Measurements from ENCODE around the gene SCN5A.

SCN5A gene

DNA sequence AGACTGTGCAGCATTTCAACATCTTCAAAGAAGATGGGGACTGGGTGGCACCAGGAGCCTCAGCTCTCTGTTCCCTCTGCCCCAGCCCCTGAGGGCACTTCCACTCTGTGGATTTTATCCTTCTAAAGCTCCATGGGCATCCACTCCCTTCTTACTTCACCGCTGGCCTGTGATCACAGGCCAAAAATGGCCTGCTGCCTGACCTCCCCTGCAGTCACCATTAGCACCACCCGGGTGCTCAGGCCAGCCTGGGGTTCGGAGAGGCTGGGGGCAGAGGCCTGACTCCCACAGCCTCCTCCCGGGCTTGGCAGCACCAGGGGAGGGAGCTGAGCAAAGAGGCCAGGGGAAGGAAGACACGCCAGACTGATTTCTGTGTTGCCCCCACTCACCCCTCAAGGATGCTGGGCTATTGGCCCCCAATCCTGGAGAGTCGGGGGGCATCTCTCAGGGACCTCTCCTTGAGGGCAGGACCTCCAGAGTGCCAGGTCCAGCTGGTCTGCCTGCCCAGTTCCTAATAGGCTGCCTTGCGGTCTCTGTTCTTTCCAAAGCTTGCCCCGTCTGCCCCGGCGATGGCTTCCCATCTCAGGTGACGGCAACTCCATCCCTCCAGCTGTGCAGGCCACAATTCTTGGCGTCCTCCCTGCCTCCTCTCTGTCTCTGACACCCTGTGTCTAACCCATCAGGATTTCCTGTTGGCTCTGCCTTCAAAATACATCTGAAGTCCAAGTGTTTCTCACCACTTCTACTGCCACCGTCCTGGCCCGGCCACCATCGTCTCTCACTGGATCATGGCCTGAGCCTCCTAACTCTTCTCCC, 86.2 kb downstream of the SCN5A start:
- no peak overlapping the region for H3K27ac ChIP-seq (ENCODE audit: low read depth, low read length)
- H3K4me1 ChIP-seq (ENCODE audit: insufficient read depth, low read length), result no peaks in the 10 kb centered on the region
- no peaks in the 10 kb centered on the region for H3K27me3 ChIP-seq (ENCODE audit: control insufficient read depth in 1 of 2, insufficient read depth in 2 of 2, low read length in 2 of 2)
- H3K4me3 ChIP-seq (ENCODE audit: low read depth in 1 of 2, low read length in 2 of 2), result no peak overlapping the region
- H3K9ac ChIP-seq (ENCODE audit: low read length), result no peak overlapping the region
- no peaks in the 10 kb centered on the region for H3K9me3 ChIP-seq (ENCODE audit: low read length)
- no peaks in the 10 kb centered on the region for H3K36me3 ChIP-seq (ENCODE audit: insufficient read depth, low read length)

DNA sequence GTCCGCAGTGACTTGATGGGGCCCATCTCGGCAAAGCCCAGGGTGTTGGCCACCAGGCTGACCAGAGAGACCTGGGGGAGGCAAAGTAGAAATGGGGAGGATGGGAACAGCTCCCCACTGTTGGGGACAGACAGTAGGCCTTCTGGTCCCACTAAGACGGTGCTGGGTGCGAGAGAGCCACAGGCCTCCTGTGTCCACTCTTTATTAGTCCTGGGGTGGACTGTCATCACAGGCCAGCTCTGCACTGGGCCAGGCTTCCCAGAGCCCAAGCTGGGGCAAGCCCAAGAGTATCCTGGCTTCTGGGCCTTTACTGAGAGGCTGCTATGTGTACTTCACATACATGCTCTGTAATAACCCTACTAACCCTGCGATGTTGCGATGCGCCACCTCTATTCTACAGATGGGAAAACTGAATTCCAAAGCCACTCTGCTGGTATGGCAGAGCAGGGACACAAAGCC, 87.0 kb downstream of the SCN5A start:
- Histone ChIP-seq H3K36me3 (ENCODE audit: insufficient read depth, low read length) (no peaks in the 10 kb centered on the region), H3K27me3 (ENCODE audit: control insufficient read depth in 1 of 2, insufficient read depth in 2 of 2, low read length in 2 of 2) (no peaks in the 10 kb centered on the region), H3K9me3 (ENCODE audit: low read length) (no peaks in the 10 kb centered on the region), H3K9ac (ENCODE audit: low read length) (no peak overlapping the region), H3K4me3 (ENCODE audit: low read depth in 1 of 2, low read length in 2 of 2) (no peak overlapping the region), H3K27ac (ENCODE audit: low read depth, low read length) (no peak overlapping the region), H3K4me1 (ENCODE audit: insufficient read depth, low read length) (no peaks in the 10 kb centered on the region)

DNA sequence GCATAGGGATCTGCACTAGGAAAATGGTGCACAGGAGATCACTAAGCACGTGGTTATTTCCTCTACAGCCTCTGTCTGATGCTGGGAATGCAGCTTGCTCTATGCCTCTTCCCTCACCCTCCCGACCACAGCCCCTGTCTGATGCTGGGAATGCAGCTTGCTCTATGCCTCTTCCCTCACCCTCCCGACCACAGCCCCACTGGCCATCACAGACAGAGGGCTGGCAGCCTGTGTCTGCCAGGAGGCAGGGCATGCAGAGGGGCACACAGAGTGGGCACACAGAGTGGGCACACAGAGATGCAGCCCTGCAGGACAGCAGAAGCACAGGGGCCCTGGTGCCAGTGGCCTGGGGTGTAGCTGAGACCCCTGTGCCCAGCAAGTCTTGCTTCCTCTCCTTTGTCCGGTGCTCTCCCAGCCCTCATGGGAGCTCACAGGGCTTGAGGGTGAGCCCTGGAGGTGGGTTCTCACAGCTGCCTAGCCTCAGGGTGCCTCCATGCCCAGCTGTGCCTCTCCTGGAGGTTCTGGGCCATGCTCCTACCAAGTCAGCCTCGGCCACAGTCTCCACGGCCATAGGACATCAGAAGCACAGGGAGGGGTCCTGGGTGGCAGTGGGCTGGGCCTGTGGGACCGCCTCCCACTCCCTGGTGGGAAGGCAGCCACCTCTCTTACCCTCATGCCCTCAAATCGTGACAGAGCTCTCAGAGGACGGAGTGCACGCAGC, 87.6 kb downstream of the SCN5A start:
- no peaks in the 10 kb centered on the region for H3K4me1 ChIP-seq (ENCODE audit: insufficient read depth, low read length)
- no peak overlapping the region for H3K4me3 ChIP-seq (ENCODE audit: low read depth in 1 of 2, low read length in 2 of 2)
- H3K9me3 ChIP-seq (ENCODE audit: low read length), result no peaks in the 10 kb centered on the region
- H3K27ac ChIP-seq (ENCODE audit: low read depth, low read length), result no peak overlapping the region
- H3K36me3 ChIP-seq (ENCODE audit: insufficient read depth, low read length), result no peaks in the 10 kb centered on the region
- no peak overlapping the region for H3K9ac ChIP-seq (ENCODE audit: low read length)
- H3K27me3 ChIP-seq (ENCODE audit: control insufficient read depth in 1 of 2, insufficient read depth in 2 of 2, low read length in 2 of 2), result no peaks in the 10 kb centered on the region

DNA sequence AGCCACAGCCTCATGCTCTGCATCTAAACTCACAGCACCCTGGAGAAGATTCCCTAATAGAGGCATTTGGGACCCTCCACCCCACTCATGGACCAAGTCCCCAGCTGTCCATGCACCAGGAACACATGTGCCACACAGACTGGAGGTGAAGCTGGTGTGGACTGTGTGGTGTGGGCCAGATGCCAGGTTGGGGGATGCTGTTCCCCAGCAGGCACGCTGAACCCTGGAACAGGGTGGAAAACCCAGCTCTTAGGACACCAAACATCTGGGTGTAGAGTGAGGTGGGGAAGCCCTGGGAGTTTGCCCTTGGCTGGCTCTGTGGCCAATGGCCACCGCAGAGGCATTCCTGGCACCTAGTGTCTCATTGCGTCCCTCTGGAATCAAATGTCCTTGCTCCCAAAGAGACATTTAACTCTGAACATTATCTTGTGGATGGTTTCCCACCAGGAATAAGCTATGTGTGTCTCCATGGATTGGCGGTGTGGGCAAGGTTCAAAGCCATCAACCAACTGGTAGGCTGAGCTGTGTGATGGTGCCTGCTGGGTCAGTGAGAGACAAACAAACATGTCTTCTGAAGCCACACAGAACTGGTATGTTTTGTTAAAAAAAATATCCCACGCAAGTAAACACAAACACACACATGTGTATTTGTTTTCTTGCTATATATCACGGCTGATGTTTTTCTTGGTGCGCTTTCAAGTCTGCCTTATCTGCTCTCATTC, 88.3 kb downstream of the SCN5A start:
- no peak overlapping the region for H3K9ac ChIP-seq (ENCODE audit: low read length)
- H3K4me1 ChIP-seq (ENCODE audit: insufficient read depth, low read length), result no peaks in the 10 kb centered on the region
- no peak overlapping the region for H3K4me3 ChIP-seq (ENCODE audit: low read depth in 1 of 2, low read length in 2 of 2)
- H3K27ac ChIP-seq (ENCODE audit: low read depth, low read length), result no peak overlapping the region
- H3K27me3 ChIP-seq (ENCODE audit: control insufficient read depth in 1 of 2, insufficient read depth in 2 of 2, low read length in 2 of 2), result no peaks in the 10 kb centered on the region
- no peaks in the 10 kb centered on the region for H3K36me3 ChIP-seq (ENCODE audit: insufficient read depth, low read length)
- H3K9me3 ChIP-seq (ENCODE audit: low read length), result no peaks in the 10 kb centered on the region

DNA sequence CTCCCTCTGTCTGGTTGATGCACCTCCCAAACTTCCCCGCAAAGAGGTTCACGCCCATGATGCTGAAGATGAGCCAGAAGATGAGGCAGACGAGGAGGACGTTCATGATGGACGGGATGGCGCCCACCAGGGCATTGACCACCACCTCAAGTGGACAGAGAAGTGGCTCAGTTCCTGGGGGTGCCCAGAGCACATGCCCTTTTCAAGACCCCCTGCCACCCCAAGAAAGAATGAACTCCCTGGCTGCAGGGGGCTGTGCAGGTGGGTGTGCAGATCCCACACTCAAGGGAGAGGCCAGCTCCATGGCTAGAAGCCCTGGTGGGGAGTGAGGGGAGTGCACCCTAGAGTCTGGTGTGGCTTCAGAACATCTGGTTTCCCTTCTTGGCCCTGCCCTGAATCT, 89.2 kb downstream of the SCN5A start:
- Histone ChIP-seq H3K9ac (ENCODE audit: low read length) (no peak overlapping the region), H3K27ac (ENCODE audit: low read depth, low read length) (no peak overlapping the region), H3K4me1 (ENCODE audit: insufficient read depth, low read length) (no peaks in the 10 kb centered on the region), H3K4me3 (ENCODE audit: low read depth in 1 of 2, low read length in 2 of 2) (no peak overlapping the region), H3K36me3 (ENCODE audit: insufficient read depth, low read length) (no peaks in the 10 kb centered on the region), H3K9me3 (ENCODE audit: low read length) (no peaks in the 10 kb centered on the region), H3K27me3 (ENCODE audit: control insufficient read depth in 1 of 2, insufficient read depth in 2 of 2, low read length in 2 of 2) (no peaks in the 10 kb centered on the region)

DNA sequence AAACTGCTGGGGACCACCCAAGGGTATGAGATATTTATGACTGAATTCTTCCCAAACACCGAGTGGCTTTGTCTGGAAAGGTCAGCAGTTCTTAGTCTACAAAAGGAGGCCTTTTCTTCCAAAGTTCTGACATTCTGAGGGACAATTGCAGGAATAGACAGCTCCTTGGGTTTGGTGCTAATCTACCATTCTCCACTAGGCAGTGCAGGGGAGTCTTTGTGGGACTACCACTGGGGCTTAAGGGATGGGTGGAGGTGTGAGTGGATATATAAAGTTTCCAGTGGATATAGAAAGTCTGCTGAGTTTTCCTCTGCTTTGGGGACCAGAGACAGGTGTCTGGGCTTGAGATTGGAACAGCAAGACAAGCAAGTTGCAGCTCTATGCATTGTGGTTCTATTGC, 90.6 kb downstream of the SCN5A start:
- Histone ChIP-seq H3K4me1 (ENCODE audit: insufficient read depth, low read length) (no peaks in the 10 kb centered on the region), H3K36me3 (ENCODE audit: insufficient read depth, low read length) (no peaks in the 10 kb centered on the region)

DNA sequence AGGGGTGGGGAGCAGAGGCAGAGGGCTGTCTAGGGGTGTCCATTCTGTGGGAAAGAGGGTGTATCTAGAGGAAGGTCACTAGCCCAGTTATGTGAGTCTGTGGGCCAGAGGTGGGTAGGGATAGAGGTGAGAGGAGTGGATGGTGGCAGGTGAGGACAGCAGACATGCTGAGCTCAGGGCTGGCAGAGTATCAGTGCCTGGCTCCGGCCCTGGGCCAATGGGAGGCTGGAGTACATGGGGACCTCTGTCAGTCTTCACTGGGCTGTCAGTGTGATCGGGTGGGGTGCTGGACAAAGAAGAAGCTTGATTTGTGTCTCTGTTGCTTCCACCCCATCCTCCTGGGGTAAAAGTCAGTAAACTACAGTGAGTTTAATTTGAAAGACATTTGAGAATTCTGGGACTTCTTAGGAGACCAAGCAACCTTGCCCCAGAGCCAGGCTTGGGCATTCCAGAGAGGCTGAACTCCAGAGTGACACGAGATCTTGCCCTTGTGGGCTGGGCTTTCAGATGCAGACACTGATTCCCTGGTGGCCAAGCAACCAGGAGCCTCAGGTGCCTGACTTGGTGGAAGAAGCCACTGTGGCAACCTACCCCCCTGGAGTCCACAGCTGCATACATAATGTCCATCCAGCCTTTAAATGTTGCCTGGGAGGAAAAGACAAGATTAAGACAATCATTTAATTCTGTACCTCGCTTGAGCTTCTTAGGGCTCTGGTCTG, 92.7 kb downstream of the SCN5A start:
- Histone ChIP-seq H3K4me3 (ENCODE audit: low read depth in 1 of 2, low read length in 2 of 2) (no peak overlapping the region), H3K9me3 (ENCODE audit: low read length) (no peaks in the 10 kb centered on the region), H3K9ac (ENCODE audit: low read length) (no peak overlapping the region), H3K4me1 (ENCODE audit: insufficient read depth, low read length) (no peaks in the 10 kb centered on the region), H3K27ac (ENCODE audit: low read depth, low read length) (no peak overlapping the region), H3K36me3 (ENCODE audit: insufficient read depth, low read length) (no peaks in the 10 kb centered on the region), H3K27me3 (ENCODE audit: control insufficient read depth in 1 of 2, insufficient read depth in 2 of 2, low read length in 2 of 2) (no peaks in the 10 kb centered on the region)

More for the DNA sequence above, 90.6 kb downstream of the SCN5A start:
- H3K9me3 ChIP-seq (ENCODE audit: low read length), result no peaks in the 10 kb centered on the region
- H3K27me3 ChIP-seq (ENCODE audit: control insufficient read depth in 1 of 2, insufficient read depth in 2 of 2, low read length in 2 of 2), result no peaks in the 10 kb centered on the region
- no peak overlapping the region for H3K4me3 ChIP-seq (ENCODE audit: low read depth in 1 of 2, low read length in 2 of 2)
- no peak overlapping the region for H3K27ac ChIP-seq (ENCODE audit: low read depth, low read length)
- no peak overlapping the region for H3K9ac ChIP-seq (ENCODE audit: low read length)

DNA sequence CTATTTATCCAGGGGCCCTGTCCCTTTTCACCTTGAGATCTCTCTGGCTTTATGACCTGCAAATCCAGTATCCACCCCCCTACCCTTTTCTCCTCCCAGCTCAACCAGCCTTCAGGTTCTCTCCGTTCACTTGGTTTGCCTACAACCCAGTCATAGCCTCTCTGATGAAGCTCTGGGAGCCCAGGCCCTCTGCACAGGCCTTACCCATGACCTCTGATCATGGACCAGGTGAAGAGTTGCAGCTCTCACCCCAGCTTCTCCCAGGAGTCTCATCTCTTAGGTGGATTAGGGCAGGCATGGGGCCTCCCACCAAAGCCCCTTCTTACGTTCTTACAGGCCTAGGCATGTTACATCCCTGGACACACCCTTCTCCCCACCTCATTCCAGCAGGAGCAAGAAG, 93.6 kb downstream of the SCN5A start:
- no peaks in the 10 kb centered on the region for H3K27me3 ChIP-seq (ENCODE audit: control insufficient read depth in 1 of 2, insufficient read depth in 2 of 2, low read length in 2 of 2)
- H3K9me3 ChIP-seq (ENCODE audit: low read length), result no peaks in the 10 kb centered on the region
- no peaks in the 10 kb centered on the region for H3K4me1 ChIP-seq (ENCODE audit: insufficient read depth, low read length)
- H3K27ac ChIP-seq (ENCODE audit: low read depth, low read length), result no peak overlapping the region
- no peaks in the 10 kb centered on the region for H3K36me3 ChIP-seq (ENCODE audit: insufficient read depth, low read length)
- no peak overlapping the region for H3K9ac ChIP-seq (ENCODE audit: low read length)
- no peak overlapping the region for H3K4me3 ChIP-seq (ENCODE audit: low read depth in 1 of 2, low read length in 2 of 2)

DNA sequence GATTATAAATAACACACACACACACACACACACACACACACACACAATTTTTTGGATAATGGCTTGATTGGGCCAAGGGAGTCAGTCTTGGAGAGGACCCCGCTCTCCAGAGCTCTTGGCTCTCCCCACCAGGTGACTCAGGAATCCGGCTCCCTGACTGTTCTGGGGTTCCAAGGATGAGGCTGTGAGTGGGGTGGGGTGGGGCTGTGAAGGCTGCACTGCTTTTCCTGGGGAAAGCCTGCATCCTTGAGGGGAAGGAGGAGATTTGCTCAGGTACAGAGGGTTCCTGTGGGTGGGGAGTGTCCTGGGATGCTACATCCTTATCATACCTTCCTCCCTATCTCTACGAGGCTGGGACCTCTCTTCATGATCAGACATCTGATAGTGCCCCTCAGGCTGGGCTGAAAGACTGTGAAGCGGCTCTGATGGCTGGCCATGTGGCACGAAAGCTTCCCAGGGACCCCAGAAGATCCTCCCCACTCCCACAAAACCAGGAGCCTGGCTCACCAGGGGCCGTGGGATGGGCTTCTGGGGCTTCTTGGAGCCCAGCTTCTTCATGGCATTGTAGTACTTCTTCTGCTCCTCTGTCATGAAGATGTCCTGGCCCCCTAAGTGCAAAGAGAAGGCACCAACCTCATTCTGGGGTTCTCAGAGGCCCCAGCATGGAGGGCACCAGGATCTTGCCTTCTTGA, 94.2 kb downstream of the SCN5A start:
- Histone ChIP-seq H3K36me3 (ENCODE audit: insufficient read depth, low read length) (no peaks in the 10 kb centered on the region), H3K27ac (ENCODE audit: low read depth, low read length) (no peak overlapping the region)

DNA sequence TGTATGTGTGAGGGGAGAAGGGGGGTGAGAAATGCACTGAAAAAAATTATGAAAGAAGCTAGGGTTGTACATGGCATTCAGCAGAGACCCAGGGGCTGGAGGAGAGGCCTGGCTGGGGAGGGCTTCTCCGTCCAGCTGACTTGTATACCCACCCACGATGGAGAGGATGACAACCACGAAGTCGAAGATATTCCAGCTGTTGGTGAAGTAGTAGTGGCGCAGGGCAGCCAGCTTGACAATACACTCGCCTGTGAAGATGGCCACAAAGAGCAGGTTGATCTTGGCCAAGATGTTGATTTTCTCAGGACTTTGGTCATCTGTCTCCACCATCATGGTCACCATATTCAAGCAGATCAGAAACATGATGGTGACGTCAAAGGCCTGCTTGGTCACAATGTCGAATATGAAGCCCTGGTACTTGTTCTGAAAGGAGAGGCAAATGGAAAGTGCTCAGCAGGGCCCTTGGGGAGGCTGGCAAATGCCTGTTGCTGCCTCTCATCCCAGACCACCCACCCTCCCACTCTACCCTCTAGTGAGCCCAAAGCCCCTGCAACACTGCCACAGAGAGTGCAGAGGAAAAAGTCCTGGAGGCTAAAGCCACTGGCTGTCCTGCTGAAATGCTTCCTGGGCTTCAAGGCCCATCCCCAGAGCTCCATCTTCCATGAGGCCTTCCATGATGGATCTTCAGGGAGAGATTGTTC, 95.2 kb downstream of the SCN5A start:
- no peaks in the 10 kb centered on the region for H3K27me3 ChIP-seq (ENCODE audit: control insufficient read depth in 1 of 2, insufficient read depth in 2 of 2, low read length in 2 of 2)
- H3K36me3 ChIP-seq (ENCODE audit: insufficient read depth, low read length), result no peaks in the 10 kb centered on the region
- no peaks in the 10 kb centered on the region for H3K4me1 ChIP-seq (ENCODE audit: insufficient read depth, low read length)
- no peak overlapping the region for H3K27ac ChIP-seq (ENCODE audit: low read depth, low read length)
- no peaks in the 10 kb centered on the region for H3K9me3 ChIP-seq (ENCODE audit: low read length)
- H3K4me3 ChIP-seq (ENCODE audit: low read depth in 1 of 2, low read length in 2 of 2), result no peak overlapping the region
- H3K9ac ChIP-seq (ENCODE audit: low read length), result no peak overlapping the region

More for the DNA sequence above, 94.2 kb downstream of the SCN5A start:
- Histone ChIP-seq H3K27me3 (ENCODE audit: control insufficient read depth in 1 of 2, insufficient read depth in 2 of 2, low read length in 2 of 2) (no peaks in the 10 kb centered on the region), H3K9me3 (ENCODE audit: low read length) (no peaks in the 10 kb centered on the region), H3K4me1 (ENCODE audit: insufficient read depth, low read length) (no peaks in the 10 kb centered on the region), H3K9ac (ENCODE audit: low read length) (no peak overlapping the region), H3K4me3 (ENCODE audit: low read depth in 1 of 2, low read length in 2 of 2) (no peak overlapping the region)
